ENCODE results near the gene GLT6D1. TPM values are rescaled to one million over a fixed set of nuclear protein-coding genes. Genes with fewer than 3 reads are reported as not detected.
"Not testable (repeated sequence)": the region's sequence is repeated elsewhere in the genome, so short reads cannot be mapped to it uniquely, and the experiment has no call there.

The GLT6D1 gene
- total RNA-seq, 1 donor: not detected

DNA sequence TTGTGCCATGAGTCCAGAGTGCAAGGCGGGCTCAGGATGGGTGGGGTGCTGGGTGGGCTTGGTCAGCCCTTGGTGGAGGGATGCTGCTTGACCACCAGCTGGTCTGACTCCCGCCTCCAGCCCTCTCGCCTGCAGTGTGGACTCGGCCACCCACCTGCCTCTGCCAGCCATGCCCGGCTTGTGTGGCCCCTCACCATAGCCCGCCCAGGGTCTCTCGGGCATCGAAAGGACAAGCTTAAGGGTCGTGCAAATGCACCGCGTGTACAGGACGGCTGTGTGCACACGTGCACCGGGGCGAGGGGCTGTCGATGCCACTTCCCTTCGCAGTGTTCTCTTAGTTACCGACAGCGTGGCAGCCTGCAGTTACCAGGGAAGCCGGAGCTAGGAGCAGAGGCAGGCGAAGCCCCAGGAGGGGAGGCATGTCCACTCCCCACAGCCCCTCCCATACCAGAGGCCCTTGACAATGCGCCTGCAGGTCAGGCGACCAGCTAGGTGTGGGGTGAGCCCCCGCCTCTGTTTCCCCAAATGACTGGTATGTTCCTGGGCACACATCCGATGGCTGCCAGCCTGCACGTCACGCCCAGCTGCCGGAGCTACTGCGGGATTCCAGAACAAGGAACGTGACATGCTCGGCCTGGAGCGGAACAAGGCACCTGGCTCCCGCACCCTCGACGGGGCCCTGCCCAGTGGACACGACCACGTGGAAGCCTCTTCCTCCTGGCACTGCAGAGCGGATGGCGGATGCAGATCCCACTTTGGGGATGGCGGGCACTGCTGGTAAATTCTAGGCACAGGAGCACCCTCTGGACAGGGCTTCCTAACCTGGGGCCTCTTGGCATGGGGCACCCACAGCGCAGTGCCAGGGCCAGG, 31.6 kb upstream of the GLT6D1 start:
- no peak overlapping the region for H3K4me3 ChIP-seq (ENCODE audit: low read depth, low read length)
- DNase-seq (ENCODE audit: low read depth): no peak
- TF ChIP-seq, protein P1, sequence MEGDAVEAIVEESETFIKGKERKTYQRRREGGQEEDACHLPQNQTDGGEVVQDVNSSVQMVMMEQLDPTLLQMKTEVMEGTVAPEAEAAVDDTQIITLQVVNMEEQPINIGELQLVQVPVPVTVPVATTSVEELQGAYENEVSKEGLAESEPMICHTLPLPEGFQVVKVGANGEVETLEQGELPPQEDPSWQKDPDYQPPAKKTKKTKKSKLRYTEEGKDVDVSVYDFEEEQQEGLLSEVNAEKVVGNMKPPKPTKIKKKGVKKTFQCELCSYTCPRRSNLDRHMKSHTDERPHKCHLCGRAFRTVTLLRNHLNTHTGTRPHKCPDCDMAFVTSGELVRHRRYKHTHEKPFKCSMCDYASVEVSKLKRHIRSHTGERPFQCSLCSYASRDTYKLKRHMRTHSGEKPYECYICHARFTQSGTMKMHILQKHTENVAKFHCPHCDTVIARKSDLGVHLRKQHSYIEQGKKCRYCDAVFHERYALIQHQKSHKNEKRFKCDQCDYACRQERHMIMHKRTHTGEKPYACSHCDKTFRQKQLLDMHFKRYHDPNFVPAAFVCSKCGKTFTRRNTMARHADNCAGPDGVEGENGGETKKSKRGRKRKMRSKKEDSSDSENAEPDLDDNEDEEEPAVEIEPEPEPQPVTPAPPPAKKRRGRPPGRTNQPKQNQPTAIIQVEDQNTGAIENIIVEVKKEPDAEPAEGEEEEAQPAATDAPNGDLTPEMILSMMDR (IDR thresholded peaks at IDR 0.05; ENCODE audit: insufficient read depth, low read depth, low read length): no peak

DNA sequence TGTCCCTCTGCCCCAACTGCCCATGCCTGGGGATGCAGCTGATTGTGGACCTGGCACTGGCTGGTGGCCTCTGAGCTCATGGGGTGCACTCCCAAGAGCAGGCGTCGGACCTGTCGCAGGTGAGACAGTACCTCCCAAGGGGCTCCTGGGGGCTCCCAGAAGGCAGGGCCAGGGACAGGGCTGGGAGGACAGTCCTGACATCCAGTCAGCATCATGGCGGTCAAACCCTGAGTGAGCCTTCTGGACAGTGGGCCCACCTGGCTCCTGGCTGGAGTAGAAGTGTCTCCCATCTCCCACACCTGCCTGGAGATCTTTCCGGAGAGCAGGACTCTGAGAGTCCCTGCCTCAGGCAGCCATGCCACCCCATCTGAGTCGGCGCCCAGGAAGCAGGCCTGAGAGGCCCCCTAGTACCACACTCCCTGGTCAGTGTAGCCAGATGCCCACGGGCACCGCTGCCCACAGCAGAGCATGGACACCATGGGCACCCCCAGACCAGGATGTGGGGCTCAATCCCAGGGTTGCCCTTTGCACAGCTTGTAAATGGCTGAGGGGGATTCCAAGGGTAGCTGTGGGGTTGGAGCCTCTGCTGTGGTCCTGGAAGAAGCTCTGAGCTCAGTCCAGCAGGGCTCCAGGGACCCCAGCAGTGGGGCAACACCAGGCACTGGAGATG, 30.4 kb upstream of the GLT6D1 start:
- no peak for DNase-seq (ENCODE audit: low read depth)
- no peak overlapping the region for H3K4me3 ChIP-seq (ENCODE audit: low read depth, low read length)
- TF ChIP-seq, protein P1 (IDR thresholded peaks at IDR 0.05; ENCODE audit: insufficient read depth, low read depth, low read length): no peak

DNA sequence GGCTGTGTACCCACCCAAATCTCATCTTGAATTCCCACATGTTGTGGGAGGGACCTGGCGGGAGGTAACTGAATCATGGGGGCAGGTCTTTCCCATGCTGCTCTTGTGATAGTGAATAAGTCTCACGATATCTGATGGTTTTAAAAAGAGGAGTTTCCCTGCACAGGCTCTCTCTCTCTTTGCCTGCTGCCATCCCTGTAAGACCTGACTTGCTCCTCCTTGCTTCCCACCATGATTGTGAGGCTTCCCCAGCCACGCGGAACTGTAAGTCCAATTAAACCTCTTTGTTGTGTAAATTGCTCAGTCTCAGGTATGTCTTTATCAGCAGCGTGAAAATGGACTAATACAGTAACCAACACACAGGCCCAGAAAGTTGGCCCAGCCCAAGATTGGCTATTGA, 29.7 kb upstream of the GLT6D1 start:
- not testable (repeated sequence) for DNase-seq (ENCODE audit: low read depth); H3K4me3 ChIP-seq (ENCODE audit: low read depth, low read length)

DNA sequence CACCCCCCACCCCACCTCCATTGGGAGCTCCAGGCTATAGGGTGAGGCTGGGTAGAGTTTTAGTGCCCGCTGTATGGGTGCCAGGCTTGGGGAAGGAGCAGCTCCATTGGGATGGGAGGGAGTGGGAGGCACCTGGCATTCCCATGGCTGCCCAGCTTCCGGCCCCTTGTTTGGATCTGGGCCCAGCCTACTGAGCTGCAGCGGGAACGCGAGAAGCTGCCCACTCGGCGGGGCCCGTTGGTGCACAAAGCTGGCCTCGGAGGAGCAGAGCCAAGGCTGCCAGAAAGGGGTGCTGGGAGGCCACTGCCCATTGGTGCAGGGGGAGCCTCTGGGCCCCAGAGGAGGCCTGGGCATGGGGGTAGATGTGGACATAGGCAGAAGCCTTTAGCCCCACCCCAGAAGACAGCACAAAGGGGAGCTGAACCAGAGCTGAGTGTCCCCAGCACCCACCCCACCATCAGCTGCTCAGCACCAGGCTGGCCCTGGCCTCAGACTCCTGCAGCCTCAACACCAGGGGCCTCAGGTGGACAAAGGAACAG, 28.2 kb upstream of the GLT6D1 start:
- TF ChIP-seq, protein P1 (IDR thresholded peaks at IDR 0.05; ENCODE audit: insufficient read depth, low read depth, low read length): no peak
- no peak for DNase-seq (ENCODE audit: low read depth)
- H3K4me3 ChIP-seq (ENCODE audit: low read depth, low read length): no peak overlapping the region

DNA sequence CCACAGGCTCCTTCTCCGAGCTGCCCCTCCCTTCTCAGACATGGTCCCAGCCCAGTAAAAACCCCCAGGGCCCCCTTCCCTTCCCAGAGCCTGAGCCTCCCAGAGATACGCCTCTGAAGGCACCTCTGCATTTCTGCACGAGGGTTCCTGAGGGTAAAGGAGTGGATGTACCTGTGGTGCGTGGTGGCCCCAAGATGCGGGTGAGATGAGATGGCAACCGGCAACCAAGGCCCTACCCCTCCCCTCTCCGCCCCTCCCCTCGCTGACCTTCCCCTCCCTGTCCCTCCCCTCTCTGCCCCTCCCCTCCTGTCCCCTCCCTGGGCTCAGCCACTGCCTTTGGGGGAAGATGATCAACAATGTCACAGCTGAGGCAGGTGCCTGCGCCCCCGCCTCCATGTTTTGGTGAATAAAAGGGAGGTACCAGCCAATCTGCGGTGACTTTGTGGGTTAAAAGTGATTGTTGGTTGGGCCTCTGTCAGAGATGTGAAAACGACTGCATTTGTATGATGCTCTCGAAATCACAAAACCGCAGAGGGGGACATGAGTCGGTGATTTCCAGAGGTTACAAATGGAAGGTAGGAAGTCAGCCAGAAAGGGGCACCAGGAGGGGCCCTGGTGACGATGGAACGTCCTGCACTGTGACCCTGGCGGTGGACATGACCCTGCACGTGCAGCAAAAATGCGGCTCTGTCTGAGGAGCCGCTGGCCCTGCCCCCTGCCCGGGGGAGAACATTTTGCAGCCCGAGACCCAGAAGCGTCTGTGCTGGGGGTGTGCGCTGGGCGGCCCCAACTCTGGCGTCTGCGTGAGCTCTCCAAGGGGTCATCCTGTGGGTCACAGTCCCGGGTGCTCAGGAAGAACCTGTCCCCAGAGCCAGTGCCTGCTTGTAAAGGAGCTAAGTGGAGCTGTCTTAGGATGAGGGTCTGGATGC, 27.5 kb upstream of the GLT6D1 start:
- TF ChIP-seq, protein P1 (IDR thresholded peaks at IDR 0.05; ENCODE audit: insufficient read depth, low read depth, low read length): no peak
- H3K4me3 ChIP-seq (ENCODE audit: low read depth, low read length): no peak overlapping the region
- no peak for DNase-seq (ENCODE audit: low read depth)

DNA sequence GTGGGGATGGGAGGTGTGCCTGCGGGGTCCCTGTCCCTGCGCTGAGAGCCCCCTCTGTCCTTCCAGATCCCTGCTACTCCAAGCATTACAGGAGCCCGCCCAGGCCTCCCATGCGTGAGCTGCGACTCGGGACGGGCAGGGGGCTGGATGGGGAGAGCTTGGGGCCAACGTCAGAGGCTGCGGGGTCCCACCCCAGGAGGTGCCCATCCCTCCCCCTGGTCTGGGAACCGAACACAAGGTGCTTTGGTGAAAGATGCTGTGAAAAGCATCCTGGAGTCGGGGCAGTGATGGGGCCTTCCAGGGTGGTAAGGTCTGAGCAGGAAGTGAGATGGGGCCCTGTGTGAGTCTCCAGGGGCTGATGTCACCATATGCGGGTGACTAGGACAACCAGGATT, 26.5 kb upstream of the GLT6D1 start:
- H3K4me3 ChIP-seq (ENCODE audit: low read depth, low read length): no peak overlapping the region
- TF ChIP-seq, protein P1 (IDR thresholded peaks at IDR 0.05; ENCODE audit: insufficient read depth, low read depth, low read length): no peak
- no peak for DNase-seq (ENCODE audit: low read depth)

Measured in fibroblast of villous mesenchyme (primary cell).